ENCODE results near the gene NCOA3.

The NCOA3 gene

GRCh38 chr20:47540443-47541354 is 39.0 kb downstream of the NCOA3 start:
- DNase-seq = peak; percentile 44
- H3K27me3 ChIP-seq (ENCODE audit: insufficient read depth, low read length, poor library complexity) = no peaks in the 10 kb centered on the region
- no peak overlapping the region for H2BK120ac ChIP-seq (ENCODE audit: low read depth, low read length)
- H3K23ac ChIP-seq (ENCODE audit: low read length) = no peak overlapping the region
- no peak overlapping the region for H3K18ac ChIP-seq (ENCODE audit: low read length)
- H2AK5ac ChIP-seq (ENCODE audit: low read length) = no peak overlapping the region
- WGBS (ENCODE audit: extremely low coverage, insufficient coverage, low lambda C conversion rate) = no CpG with 5 or more reads among the region's 5 CpGs
- no peak overlapping the region for H3K9ac ChIP-seq (ENCODE audit: low read length)
- H3K4me2 ChIP-seq (ENCODE audit: low read length) = no peak overlapping the region
- no peaks in the 10 kb centered on the region for H3K4me1 ChIP-seq (ENCODE audit: control insufficient read depth, low read depth, low read length)
- H3K79me1 ChIP-seq (ENCODE audit: low read length) = peaks cover 6% of the 10 kb centered on the region
- H4K5ac ChIP-seq (ENCODE audit: low read length) = no peak overlapping the region
- H4K8ac ChIP-seq (ENCODE audit: low read depth, low read length) = no peak overlapping the region
- no peak overlapping the region for H3K27ac ChIP-seq (ENCODE audit: low read depth, low read length)
- H3K4ac ChIP-seq (ENCODE audit: low read depth, low read length) = no peak overlapping the region
- no peak overlapping the region for H2BK15ac ChIP-seq (replicated peaks; ENCODE audit: low read depth)
- no peak overlapping the region for H3K56ac ChIP-seq (ENCODE audit: low read length)
- no peak overlapping the region for H3K4me3 ChIP-seq (ENCODE audit: low read length)
- H3K79me2 ChIP-seq (ENCODE audit: control insufficient read depth, insufficient read depth, low read length) = peaks cover 7% of the 10 kb centered on the region
- H3K36me3 ChIP-seq (ENCODE audit: control insufficient read depth, insufficient read depth, low read length) = no peaks in the 10 kb centered on the region
- H2BK5ac ChIP-seq (ENCODE audit: low read length) = no peak overlapping the region

GRCh38 chr20:47541355-47541922 is 39.8 kb downstream of the NCOA3 start:
- no peak overlapping the region for H3K56ac ChIP-seq (ENCODE audit: low read length)
- H2BK15ac ChIP-seq (replicated peaks; ENCODE audit: low read depth) = no peak overlapping the region
- H3K9ac ChIP-seq (ENCODE audit: low read length) = no peak overlapping the region
- no peak overlapping the region for H2AK5ac ChIP-seq (ENCODE audit: low read length)
- no peak overlapping the region for H2BK5ac ChIP-seq (ENCODE audit: low read length)
- H3K4ac ChIP-seq (ENCODE audit: low read depth, low read length) = no peak overlapping the region
- H4K8ac ChIP-seq (ENCODE audit: low read depth, low read length) = no peak overlapping the region
- H3K4me3 ChIP-seq (ENCODE audit: low read length) = no peak overlapping the region
- no peaks in the 10 kb centered on the region for H3K36me3 ChIP-seq (ENCODE audit: control insufficient read depth, insufficient read depth, low read length)
- H3K18ac ChIP-seq (ENCODE audit: low read length) = no peak overlapping the region
- H3K79me2 ChIP-seq (ENCODE audit: control insufficient read depth, insufficient read depth, low read length) = peaks cover 5% of the 10 kb centered on the region
- no peaks in the 10 kb centered on the region for H3K27me3 ChIP-seq (ENCODE audit: insufficient read depth, low read length, poor library complexity)
- peaks cover 4% of the 10 kb centered on the region for H3K79me1 ChIP-seq (ENCODE audit: low read length)
- no CpG with 5 or more reads among the region's 3 CpGs for WGBS (ENCODE audit: extremely low coverage, insufficient coverage, low lambda C conversion rate)
- H4K5ac ChIP-seq (ENCODE audit: low read length) = no peak overlapping the region
- no peak overlapping the region for H3K27ac ChIP-seq (ENCODE audit: low read depth, low read length)
- no peak overlapping the region for H2BK120ac ChIP-seq (ENCODE audit: low read depth, low read length)
- H3K4me1 ChIP-seq (ENCODE audit: control insufficient read depth, low read depth, low read length) = no peaks in the 10 kb centered on the region
- no peak overlapping the region for H3K4me2 ChIP-seq (ENCODE audit: low read length)
- DNase-seq = no peak
- no peak overlapping the region for H3K23ac ChIP-seq (ENCODE audit: low read length)

- Histone ChIP-seq H3K9ac (ENCODE audit: low read length) (no peak overlapping the region), H3K4ac (ENCODE audit: low read depth, low read length) (no peak overlapping the region), H2AK5ac (ENCODE audit: low read length) (no peak overlapping the region), H3K4me1 (ENCODE audit: control insufficient read depth, low read depth, low read length) (no peaks in the 10 kb centered on the region), H4K8ac (ENCODE audit: low read depth, low read length) (no peak overlapping the region), H3K27me3 (ENCODE audit: insufficient read depth, low read length, poor library complexity) (no peaks in the 10 kb centered on the region), H3K4me3 (ENCODE audit: low read length) (no peak overlapping the region), H3K36me3 (ENCODE audit: control insufficient read depth, insufficient read depth, low read length) (no peaks in the 10 kb centered on the region), H3K79me2 (ENCODE audit: control insufficient read depth, insufficient read depth, low read length) (peaks cover 5% of the 10 kb centered on the region), H2BK5ac (ENCODE audit: low read length) (no peak overlapping the region), H3K56ac (ENCODE audit: low read length) (no peak overlapping the region), H3K18ac (ENCODE audit: low read length) (no peak overlapping the region), H3K23ac (ENCODE audit: low read length) (no peak overlapping the region), H2BK120ac (ENCODE audit: low read depth, low read length) (no peak overlapping the region), H3K4me2 (ENCODE audit: low read length) (no peak overlapping the region), H4K5ac (ENCODE audit: low read length) (no peak overlapping the region), H3K79me1 (ENCODE audit: low read length) (peaks cover 4% of the 10 kb centered on the region), H3K27ac (ENCODE audit: low read depth, low read length) (no peak overlapping the region), H2BK15ac (replicated peaks; ENCODE audit: low read depth) (no peak overlapping the region)
- no peak for DNase-seq
- WGBS (ENCODE audit: extremely low coverage, insufficient coverage, low lambda C conversion rate) = no CpG with 5 or more reads among the region's 1 CpG
Measured at GRCh38 chr20:47543006-47543431, 41.3 kb downstream of the NCOA3 start.

GRCh38 chr20:47544240-47544639 is 42.6 kb downstream of the NCOA3 start:
- Histone ChIP-seq H3K56ac (ENCODE audit: low read length) (no peak overlapping the region), H2AK5ac (ENCODE audit: low read length) (no peak overlapping the region), H3K4ac (ENCODE audit: low read depth, low read length) (no peak overlapping the region), H3K79me2 (ENCODE audit: control insufficient read depth, insufficient read depth, low read length) (peaks cover 5% of the 10 kb centered on the region), H3K27ac (ENCODE audit: low read depth, low read length) (no peak overlapping the region), H3K79me1 (ENCODE audit: low read length) (peaks cover 4% of the 10 kb centered on the region), H3K9ac (ENCODE audit: low read length) (no peak overlapping the region), H4K8ac (ENCODE audit: low read depth, low read length) (no peak overlapping the region), H2BK15ac (replicated peaks; ENCODE audit: low read depth) (no peak overlapping the region), H3K27me3 (ENCODE audit: insufficient read depth, low read length, poor library complexity) (no peaks in the 10 kb centered on the region), H4K5ac (ENCODE audit: low read length) (no peak overlapping the region), H2BK120ac (ENCODE audit: low read depth, low read length) (no peak overlapping the region), H3K36me3 (ENCODE audit: control insufficient read depth, insufficient read depth, low read length) (no peaks in the 10 kb centered on the region), H3K4me2 (ENCODE audit: low read length) (no peak overlapping the region), H3K18ac (ENCODE audit: low read length) (no peak overlapping the region), H2BK5ac (ENCODE audit: low read length) (no peak overlapping the region), H3K23ac (ENCODE audit: low read length) (no peak overlapping the region), H3K4me3 (ENCODE audit: low read length) (no peak overlapping the region), H3K4me1 (ENCODE audit: control insufficient read depth, low read depth, low read length) (no peaks in the 10 kb centered on the region)
- WGBS (ENCODE audit: extremely low coverage, insufficient coverage, low lambda C conversion rate) = no CpG with 5 or more reads among the region's 2 CpGs
- no peak for DNase-seq

GRCh38 chr20:47544852-47545251 is 43.2 kb downstream of the NCOA3 start:
- H3K36me3 ChIP-seq (ENCODE audit: control insufficient read depth, insufficient read depth, low read length) = no peaks in the 10 kb centered on the region
- H3K56ac ChIP-seq (ENCODE audit: low read length) = no peak overlapping the region
- no peak overlapping the region for H3K18ac ChIP-seq (ENCODE audit: low read length)
- no peak overlapping the region for H3K23ac ChIP-seq (ENCODE audit: low read length)
- no peak overlapping the region for H2BK15ac ChIP-seq (replicated peaks; ENCODE audit: low read depth)
- DNase-seq = no peak
- no peak overlapping the region for H2BK120ac ChIP-seq (ENCODE audit: low read depth, low read length)
- no peak overlapping the region for H3K4me2 ChIP-seq (ENCODE audit: low read length)
- H3K4me3 ChIP-seq (ENCODE audit: low read length) = no peak overlapping the region
- H3K4me1 ChIP-seq (ENCODE audit: control insufficient read depth, low read depth, low read length) = no peaks in the 10 kb centered on the region
- no CpG with 5 or more reads among the region's 2 CpGs for WGBS (ENCODE audit: extremely low coverage, insufficient coverage, low lambda C conversion rate)
- H3K4ac ChIP-seq (ENCODE audit: low read depth, low read length) = no peak overlapping the region
- peaks cover 4% of the 10 kb centered on the region for H3K79me1 ChIP-seq (ENCODE audit: low read length)
- no peak overlapping the region for H2BK5ac ChIP-seq (ENCODE audit: low read length)
- no peak overlapping the region for H4K8ac ChIP-seq (ENCODE audit: low read depth, low read length)
- no peak overlapping the region for H3K27ac ChIP-seq (ENCODE audit: low read depth, low read length)
- no peak overlapping the region for H2AK5ac ChIP-seq (ENCODE audit: low read length)
- peaks cover 5% of the 10 kb centered on the region for H3K79me2 ChIP-seq (ENCODE audit: control insufficient read depth, insufficient read depth, low read length)
- no peak overlapping the region for H3K9ac ChIP-seq (ENCODE audit: low read length)
- H3K27me3 ChIP-seq (ENCODE audit: insufficient read depth, low read length, poor library complexity) = no peaks in the 10 kb centered on the region
- H4K5ac ChIP-seq (ENCODE audit: low read length) = no peak overlapping the region

Data from mesendoderm (in vitro differentiated cells).